ENCODE measurements around the gene MT1M.
"Not testable (repeated sequence)": the region's sequence is repeated elsewhere in the genome, so short reads cannot be mapped to it uniquely, and the experiment has no call there.

Gene MT1M

DNA sequence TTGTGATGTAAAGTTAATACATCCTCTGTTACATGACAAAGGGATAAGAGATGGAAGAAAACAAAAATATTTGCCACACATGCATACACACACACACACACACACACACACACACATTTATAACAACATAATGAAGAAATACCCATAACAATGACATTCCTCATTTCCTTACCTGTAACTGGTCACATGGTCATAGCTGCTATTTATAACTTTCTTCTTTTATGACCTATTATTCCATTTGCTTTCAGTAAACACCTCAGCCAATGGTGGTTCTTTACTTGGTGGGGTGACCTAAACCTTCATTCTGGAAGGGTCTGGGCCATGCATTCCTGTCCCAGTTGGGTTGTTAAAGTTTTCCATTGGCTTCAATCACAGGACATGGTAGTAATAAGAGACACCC lies 18.8 kb upstream of the MT1M start:
- ATAC-seq (replicated peaks) (no peak), DNase-seq (no peak)
- H3K36me3 Mint-ChIP-seq (ENCODE audit: insufficient read depth) = no peaks in the 10 kb centered on the region
- H3K9me3 Mint-ChIP-seq = peaks cover 0 to 2% of the 10 kb centered on the region in 2 donors
- no peak overlapping the region for H3K4me3 Mint-ChIP-seq
- H3K27ac Mint-ChIP-seq = no peak overlapping the region
- H3K4me1 Mint-ChIP-seq (ENCODE audit: low read depth in 2 of 2) = peaks cover 23 to 31% of the 10 kb centered on the region in 2 donors
- peaks cover 0 to 24% of the 10 kb centered on the region in 2 donors for H3K27me3 Mint-ChIP-seq

DNA sequence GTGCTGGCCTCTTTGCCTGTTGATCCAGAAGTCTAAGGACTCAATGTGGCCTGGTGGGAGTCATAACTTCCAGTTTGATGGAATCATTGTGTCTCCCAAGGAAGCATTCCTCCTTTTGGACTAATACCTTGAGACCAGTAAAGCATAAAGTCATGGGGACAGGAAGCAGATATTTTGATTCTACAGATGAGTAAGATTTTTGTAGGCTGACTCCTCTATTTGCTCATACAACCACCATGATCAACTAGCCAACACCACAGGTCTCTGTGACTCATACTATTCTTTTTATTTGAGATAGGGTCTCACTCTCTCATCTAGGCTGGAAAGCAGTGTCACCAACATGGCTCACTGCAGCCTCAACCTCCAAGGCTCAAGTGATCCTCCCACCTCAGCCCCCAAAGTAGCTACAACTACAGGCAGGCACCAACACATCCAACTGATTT lies 17.9 kb upstream of the MT1M start:
- H3K4me3 Mint-ChIP-seq = no peak overlapping the region
- H3K9me3 Mint-ChIP-seq = peaks cover 0 to 2% of the 10 kb centered on the region in 2 donors
- ATAC-seq (replicated peaks) = no peak
- peaks cover 16 to 23% of the 10 kb centered on the region in 2 donors for H3K4me1 Mint-ChIP-seq (ENCODE audit: low read depth in 2 of 2)
- DNase-seq = no peak
- H3K27me3 Mint-ChIP-seq = peaks cover 0 to 33% of the 10 kb centered on the region in 2 donors
- H3K27ac Mint-ChIP-seq = no peak overlapping the region
- H3K36me3 Mint-ChIP-seq (ENCODE audit: insufficient read depth) = no peaks in the 10 kb centered on the region

DNA sequence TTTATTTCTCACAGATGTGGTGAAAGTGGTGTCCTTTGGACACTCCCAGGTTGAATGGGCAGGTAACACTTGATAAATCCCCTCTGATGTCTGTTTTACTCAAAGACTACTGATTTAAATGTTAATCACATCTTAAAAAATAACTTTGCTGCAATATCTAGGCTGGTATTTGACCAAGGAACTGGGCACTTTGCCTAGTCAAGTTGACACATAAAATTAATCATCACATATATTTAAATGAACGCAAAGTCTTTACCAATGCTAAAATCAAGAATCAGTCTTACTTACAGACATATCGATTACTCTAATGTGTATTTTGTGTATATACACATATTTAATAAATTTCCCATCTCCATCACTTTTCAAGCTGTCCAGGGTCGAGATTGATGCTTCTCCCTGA lies 17.1 kb upstream of the MT1M start:
- peaks cover 0 to 36% of the 10 kb centered on the region in 2 donors for H3K27me3 Mint-ChIP-seq
- no peak overlapping the region for H3K4me3 Mint-ChIP-seq
- ATAC-seq (replicated peaks) (no peak), DNase-seq (no peak)
- H3K36me3 Mint-ChIP-seq (ENCODE audit: insufficient read depth) = no peaks in the 10 kb centered on the region
- no peak overlapping the region for H3K27ac Mint-ChIP-seq
- peaks cover 11 to 15% of the 10 kb centered on the region in 2 donors for H3K4me1 Mint-ChIP-seq (ENCODE audit: low read depth in 2 of 2)
- H3K9me3 Mint-ChIP-seq = peaks cover 0 to 2% of the 10 kb centered on the region in 2 donors

DNA sequence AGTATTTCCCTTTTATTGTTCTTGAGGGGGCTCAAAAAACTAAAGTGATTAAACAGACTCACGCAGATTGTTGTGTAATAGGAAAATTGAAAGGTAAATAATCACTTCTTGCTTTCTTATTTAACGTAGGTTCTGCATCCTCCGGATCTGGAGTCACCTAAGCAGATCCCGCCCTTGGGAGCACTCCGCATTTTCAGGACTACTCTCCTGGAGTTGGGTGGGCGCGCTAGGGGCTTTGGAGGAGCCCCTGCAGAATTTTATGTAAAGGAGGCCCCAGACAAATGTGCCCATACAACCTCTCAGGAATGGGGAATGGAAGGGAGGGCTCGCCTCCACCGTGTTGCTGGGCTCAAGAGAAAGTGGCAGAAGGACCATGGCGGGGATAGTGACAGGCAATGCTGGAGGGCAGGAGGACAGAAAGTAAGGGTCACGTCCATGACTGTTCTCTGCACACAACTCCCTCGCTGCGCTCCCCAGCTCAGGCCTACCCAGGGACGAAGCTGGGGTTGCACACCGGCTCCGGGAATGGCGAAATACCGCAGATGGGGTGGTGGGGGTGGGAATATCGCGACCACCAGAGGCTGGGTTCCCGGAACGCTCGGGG lies 15.7 kb upstream of the MT1M start:
- Mint-ChIP-seq H3K36me3 (ENCODE audit: insufficient read depth) (no peaks in the 10 kb centered on the region), H3K4me1 (ENCODE audit: low read depth in 2 of 2) (peaks cover 0 to 4% of the 10 kb centered on the region in 2 donors)
- no peak for ATAC-seq (replicated peaks)

DNA sequence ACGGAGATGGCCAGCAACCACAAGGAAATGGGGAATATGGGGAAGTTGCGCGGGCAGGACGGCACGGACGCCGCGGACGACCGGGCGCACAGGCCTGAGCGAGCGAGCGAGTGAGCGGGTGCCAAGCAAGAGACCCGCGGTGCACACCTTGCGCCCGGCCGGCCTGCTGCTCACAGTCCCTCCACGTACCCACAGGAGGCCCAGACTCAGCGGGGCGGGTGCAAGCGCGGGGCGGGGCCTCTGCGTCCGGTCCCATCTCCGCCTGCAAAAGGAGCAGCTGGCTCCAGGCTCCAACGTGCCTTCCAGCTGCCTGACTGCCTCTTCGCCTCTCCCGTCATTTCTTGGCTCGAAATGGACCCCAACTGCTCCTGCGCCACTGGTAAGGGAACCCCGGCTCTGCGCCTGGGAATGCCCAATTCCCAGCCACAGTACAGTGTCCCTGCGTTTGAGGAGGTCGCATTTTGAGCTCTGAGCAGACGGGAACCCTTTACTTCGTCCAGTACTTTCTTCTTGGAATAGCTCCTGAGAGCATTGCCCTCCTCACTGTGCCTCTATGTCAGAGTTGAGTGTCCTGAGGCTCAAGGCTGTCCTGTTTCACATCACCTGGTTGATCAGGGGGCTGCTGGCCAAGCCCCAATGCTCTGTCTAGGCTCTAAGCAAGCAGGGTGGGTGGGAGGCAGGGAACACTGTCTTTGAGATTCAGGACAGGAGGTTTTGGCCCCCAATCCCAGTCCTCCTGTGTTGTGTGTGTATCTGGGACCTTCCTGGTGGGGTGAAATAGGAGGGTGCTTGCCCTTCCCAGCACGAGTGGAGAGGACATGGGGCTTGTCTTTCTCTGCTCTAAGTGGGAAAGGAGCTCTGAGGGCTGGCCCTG lies 15.0 kb upstream of the MT1M start:
- Mint-ChIP-seq H3K9me3 (no peaks in the 10 kb centered on the region), H3K4me3 (peak overlapping the region; percentile 48 to 62), H3K27me3 (peaks cover 0 to 36% of the 10 kb centered on the region in 2 donors), H3K4me1 (ENCODE audit: low read depth in 2 of 2) (peaks cover 0 to 4% of the 10 kb centered on the region in 2 donors), H3K36me3 (ENCODE audit: insufficient read depth) (no peaks in the 10 kb centered on the region), H3K27ac (no peak overlapping the region)
- DNase-seq (peak in 1 of 3 experiments; percentile 29), ATAC-seq (replicated peaks) (peak; percentile 97)

More for the DNA sequence above, 15.7 kb upstream of the MT1M start:
- Mint-ChIP-seq H3K4me3 (peak overlapping the region; percentile 48 to 62), H3K27me3 (peaks cover 0 to 36% of the 10 kb centered on the region in 2 donors), H3K27ac (no peak overlapping the region), H3K9me3 (no peaks in the 10 kb centered on the region)
- DNase-seq = no peak

DNA sequence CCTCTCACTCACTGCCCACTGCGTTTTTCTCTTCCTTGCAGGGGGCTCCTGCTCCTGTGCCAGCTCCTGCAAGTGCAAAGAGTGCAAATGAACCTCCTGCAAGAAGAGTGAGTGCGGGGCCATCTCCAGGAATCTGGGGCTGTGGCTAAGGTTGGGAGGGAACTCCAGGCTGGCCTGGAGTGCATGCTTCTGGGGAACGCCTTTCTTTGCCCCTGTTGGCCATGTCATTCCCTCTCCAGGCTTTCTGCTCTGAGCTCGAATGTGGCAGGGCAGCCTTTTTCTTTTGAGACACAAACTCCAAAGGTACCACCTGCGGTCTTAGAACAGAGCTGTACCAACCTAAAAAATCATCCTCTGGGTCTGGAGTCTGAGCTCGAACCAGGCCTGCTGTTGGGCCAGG lies 14.3 kb upstream of the MT1M start:
- no peak overlapping the region for H3K4me3 Mint-ChIP-seq
- DNase-seq (no peak), ATAC-seq (replicated peaks) (no peak)
- H3K36me3 Mint-ChIP-seq (ENCODE audit: insufficient read depth) = peaks cover under 1% of the 10 kb centered on the region
- peaks cover 0 to 4% of the 10 kb centered on the region in 2 donors for H3K4me1 Mint-ChIP-seq (ENCODE audit: low read depth in 2 of 2)
- no peaks in the 10 kb centered on the region for H3K9me3 Mint-ChIP-seq
- H3K27me3 Mint-ChIP-seq = peaks cover 0 to 36% of the 10 kb centered on the region in 2 donors
- H3K27ac Mint-ChIP-seq = no peak overlapping the region

DNA sequence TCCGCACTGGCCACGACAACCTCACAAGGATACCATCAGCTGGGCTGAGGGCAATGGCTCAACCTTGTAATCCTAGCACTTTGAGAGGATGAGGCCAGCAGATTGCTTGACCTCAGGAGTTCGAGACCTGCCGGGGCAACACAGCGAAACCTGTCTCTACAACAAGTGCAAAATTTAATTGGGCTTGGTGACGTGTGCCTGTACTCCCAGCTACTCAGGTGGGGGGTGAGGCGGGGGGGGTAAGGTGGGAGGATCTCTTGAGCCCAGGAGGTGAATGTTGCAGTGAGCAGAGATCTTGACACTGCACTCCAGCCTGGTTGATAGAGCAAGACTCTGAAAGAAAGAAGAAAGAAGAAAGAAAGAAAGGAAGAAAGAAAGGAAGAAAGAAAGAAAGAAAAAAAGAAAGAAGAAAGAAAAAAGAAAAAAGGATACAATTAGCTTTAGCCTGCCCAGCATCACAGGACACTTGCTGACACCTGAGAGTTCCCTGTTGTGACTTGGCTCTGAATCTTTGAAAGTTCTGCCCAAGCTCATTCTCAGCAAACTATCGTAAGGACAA lies 12.0 kb upstream of the MT1M start:
- H3K4me1 Mint-ChIP-seq (ENCODE audit: low read depth in 2 of 2) = peaks cover 7 to 10% of the 10 kb centered on the region in 2 donors
- no peak for ATAC-seq (replicated peaks)
- no peak overlapping the region for H3K4me3 Mint-ChIP-seq
- no peak overlapping the region for H3K27ac Mint-ChIP-seq
- DNase-seq = no peak
- no peaks in the 10 kb centered on the region for H3K9me3 Mint-ChIP-seq
- H3K27me3 Mint-ChIP-seq = peaks cover 0 to 45% of the 10 kb centered on the region in 2 donors
- peaks cover 2% of the 10 kb centered on the region for H3K36me3 Mint-ChIP-seq (ENCODE audit: insufficient read depth)

DNA sequence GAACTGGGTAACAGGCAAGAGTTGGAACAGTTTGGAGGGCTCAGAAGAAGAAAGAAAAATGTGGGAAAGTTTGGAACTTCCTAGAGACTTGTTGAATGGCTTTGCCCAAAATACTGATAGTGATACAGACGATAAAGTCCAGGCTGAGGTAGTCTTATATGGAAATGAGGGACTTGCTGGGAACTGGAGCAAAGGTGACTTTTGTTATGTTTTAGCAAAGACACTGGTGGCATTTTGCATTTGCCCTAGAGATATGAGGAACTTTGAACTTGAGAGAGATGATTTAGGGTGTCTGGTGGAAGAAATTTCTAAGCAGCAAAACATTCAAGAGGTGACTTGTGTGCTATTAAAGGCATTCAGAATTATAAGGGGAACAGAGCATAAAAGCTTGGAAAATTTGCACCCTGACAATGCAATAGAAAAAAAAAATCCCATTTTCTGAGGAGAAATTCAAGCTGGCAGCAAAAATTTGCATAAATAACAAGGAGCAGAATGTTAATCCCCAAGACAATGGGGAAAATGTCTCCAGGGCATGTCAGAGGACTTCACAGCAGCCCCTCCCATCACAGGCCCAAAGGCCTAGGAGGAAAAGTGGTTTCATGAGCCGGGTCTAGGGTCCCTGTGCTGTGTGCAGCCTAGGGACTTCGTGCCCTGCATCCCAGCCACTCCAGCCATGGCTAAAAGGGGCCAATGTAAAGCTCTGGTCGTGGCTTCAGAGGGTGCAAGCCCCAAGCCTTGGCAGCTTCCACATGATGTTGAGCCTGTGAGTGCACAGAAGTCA lies 10.6 kb upstream of the MT1M start:
- Mint-ChIP-seq H3K27ac (peak overlapping the region in 1 of 2 donors; percentile 79), H3K27me3 (peaks cover 0 to 53% of the 10 kb centered on the region in 2 donors), H3K4me1 (ENCODE audit: low read depth in 2 of 2) (peaks cover 12% of the 10 kb centered on the region in 2 donors)
- ATAC-seq (replicated peaks); H3K4me3 Mint-ChIP-seq; H3K9me3 Mint-ChIP-seq; H3K36me3 Mint-ChIP-seq (ENCODE audit: insufficient read depth); DNase-seq: not testable (repeated sequence)

DNA sequence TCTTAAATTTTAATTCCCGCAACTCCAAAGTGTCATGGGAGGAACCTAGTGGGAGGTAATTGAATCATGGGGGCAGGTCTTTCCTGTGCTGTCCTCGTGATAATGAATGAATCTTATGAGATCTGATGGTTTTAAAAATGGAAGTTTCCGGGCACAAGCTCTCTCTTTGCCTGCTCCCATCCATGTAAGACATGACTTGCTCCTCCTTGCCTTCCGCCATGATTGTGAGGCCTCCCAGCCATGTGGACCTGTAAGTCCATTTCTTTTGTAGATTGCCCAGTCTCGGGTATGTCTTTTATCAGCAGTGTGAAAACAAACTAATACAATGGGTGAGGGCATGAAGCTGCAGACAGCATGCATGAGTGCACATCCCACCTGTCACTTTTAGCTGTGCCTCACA lies 9.3 kb upstream of the MT1M start:
- not testable (repeated sequence) for H3K27ac Mint-ChIP-seq; ATAC-seq (replicated peaks); H3K36me3 Mint-ChIP-seq (ENCODE audit: insufficient read depth); H3K4me3 Mint-ChIP-seq; DNase-seq; H3K9me3 Mint-ChIP-seq
- peaks cover 0 to 40% of the 10 kb centered on the region in 2 donors for H3K27me3 Mint-ChIP-seq
- peaks cover 11 to 12% of the 10 kb centered on the region in 2 donors for H3K4me1 Mint-ChIP-seq (ENCODE audit: low read depth in 2 of 2)

DNA sequence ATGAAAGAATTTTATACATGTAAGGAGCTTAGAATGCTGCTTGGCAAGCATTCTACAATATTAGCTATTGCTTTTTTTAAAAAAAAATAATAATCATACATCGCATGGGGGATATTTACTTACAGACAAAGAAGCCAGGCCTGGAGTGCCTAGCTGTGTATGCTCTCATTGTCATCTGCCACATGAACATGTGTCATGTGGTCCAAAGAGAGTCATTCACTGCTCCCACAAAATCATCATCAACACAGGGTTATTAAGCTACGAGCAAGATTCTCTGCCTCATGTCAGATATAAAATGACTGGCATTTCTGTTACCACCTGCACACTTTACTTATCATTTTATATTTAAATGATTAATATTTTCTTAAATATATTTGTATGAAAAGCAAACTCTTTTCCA lies 8.8 kb upstream of the MT1M start:
- DNase-seq (no peak), ATAC-seq (replicated peaks) (no peak)
- H3K4me1 Mint-ChIP-seq (ENCODE audit: low read depth in 2 of 2) = peaks cover 12% of the 10 kb centered on the region in 2 donors
- H3K27me3 Mint-ChIP-seq = peaks cover 0 to 39% of the 10 kb centered on the region in 2 donors
- no peak overlapping the region for H3K27ac Mint-ChIP-seq
- H3K9me3 Mint-ChIP-seq = no peaks in the 10 kb centered on the region
- no peak overlapping the region for H3K4me3 Mint-ChIP-seq
- H3K36me3 Mint-ChIP-seq (ENCODE audit: insufficient read depth) = peaks cover 2% of the 10 kb centered on the region

DNA sequence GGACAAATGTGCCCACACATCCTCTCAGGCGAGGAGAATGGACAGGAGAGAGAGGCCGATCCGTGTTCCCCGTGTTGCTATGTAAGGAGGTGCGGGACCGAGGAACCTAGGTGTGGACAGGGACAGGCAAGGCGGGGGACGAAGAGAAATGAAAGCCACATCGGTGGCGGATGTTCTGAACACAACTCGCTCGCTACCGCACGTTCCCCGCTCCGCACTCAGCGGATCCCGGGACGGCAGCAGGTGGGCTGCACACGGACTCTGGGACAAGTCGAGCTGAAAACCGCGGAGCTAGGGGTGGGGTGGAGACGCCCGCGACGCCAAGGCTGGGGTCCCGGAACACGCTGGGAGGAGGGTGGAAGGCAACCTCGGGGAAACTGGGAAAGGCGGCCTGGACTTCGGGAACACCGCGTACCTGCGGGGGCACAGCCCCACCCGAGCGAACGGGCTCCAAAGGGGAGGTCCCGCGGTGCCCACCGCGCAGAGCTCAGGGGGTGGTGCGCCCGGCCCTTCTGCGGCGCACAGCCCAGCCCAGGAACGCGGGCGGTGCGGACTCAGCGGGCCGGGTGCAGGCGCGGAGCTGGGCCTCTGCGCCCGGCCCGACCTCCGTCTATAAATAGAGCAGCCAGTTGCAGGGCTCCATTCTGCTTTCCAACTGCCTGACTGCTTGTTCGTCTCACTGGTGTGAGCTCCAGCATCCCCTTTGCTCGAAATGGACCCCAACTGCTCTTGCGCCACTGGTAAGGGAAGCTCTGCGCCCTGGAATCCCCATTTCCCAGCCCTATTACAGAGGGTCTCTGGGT lies 7.1 kb upstream of the MT1M start, which contains the start of gene MT1E:
Gene MT1E (plus strand): TSS at position 642 of the 803 bp plus-strand sequence. CDS start 71 bp downstream, at position 713.
- Mint-ChIP-seq H3K9me3 (no peaks in the 10 kb centered on the region), H3K27me3 (peaks cover 0 to 36% of the 10 kb centered on the region in 2 donors), H3K36me3 (ENCODE audit: insufficient read depth) (peaks cover 2% of the 10 kb centered on the region), H3K4me3 (peak within 1 kb of the TSS; percentile 94 to 95), H3K27ac (peak within 1 kb of the TSS; percentile 85 to 90), H3K4me1 (ENCODE audit: low read depth in 2 of 2) (peaks cover 12 to 13% of the 10 kb centered on the region in 2 donors)
- peak in 2 of 3 experiments; percentile 38 to 56 for DNase-seq
- peak; percentile 95 for ATAC-seq (replicated peaks)

DNA sequence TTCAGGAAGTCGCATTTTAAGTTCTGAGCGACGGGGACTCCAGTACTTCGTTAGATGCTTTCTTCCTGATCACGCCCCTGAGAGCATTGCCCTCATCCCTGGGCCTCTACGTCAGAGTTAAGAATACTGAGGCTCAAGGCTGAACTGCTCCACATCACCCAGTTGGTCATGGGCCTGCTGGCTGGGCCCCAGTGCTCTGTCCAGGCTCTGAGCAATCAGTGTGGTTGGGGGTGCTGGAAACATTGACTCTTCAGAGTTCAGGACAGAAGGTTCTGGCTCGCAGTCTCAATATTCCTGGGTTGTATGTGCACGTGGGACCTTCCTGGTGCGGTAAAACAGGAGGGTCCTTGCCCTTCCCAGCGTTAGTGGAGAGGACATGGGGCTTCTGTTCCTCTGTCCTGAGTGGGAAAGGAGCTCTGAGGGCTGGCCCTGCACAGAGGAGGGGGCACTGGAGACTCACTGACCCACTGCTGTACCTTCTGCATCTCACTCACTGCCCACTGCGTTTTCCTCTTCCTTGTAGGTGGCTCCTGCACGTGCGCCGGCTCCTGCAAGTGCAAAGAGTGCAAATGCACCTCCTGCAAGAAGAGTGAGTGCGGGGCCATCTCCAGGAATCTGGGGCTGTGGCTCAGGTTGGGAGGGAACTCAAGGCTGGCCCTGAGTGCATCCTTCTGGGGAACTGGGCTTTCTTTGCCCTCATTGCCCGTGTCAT lies 6.4 kb upstream of the MT1M start:
- ATAC-seq (replicated peaks) (peak; percentile 17), DNase-seq (no peak)
- H3K27ac Mint-ChIP-seq = peak overlapping the region in 1 of 2 donors; percentile 90
- peaks cover 12 to 13% of the 10 kb centered on the region in 2 donors for H3K4me1 Mint-ChIP-seq (ENCODE audit: low read depth in 2 of 2)
- no peaks in the 10 kb centered on the region for H3K9me3 Mint-ChIP-seq
- H3K27me3 Mint-ChIP-seq = peaks cover 0 to 44% of the 10 kb centered on the region in 2 donors
- peaks cover 2% of the 10 kb centered on the region for H3K36me3 Mint-ChIP-seq (ENCODE audit: insufficient read depth)
- peak overlapping the region; percentile 94 to 95 for H3K4me3 Mint-ChIP-seq
